HS-5 (cell line): ENCODE data around the gene ENTPD7.
A peak's percentile ranks its signal among the peaks of the same experiment; 100 is the strongest.

ENCODE experiments used
- DNase-seq: peaks from one replicate; pipeline ENCODE4 v3.0.0-alpha.2; 2012; ENCODE audit warnings: low read depth

The ENTPD7 gene

DNA sequence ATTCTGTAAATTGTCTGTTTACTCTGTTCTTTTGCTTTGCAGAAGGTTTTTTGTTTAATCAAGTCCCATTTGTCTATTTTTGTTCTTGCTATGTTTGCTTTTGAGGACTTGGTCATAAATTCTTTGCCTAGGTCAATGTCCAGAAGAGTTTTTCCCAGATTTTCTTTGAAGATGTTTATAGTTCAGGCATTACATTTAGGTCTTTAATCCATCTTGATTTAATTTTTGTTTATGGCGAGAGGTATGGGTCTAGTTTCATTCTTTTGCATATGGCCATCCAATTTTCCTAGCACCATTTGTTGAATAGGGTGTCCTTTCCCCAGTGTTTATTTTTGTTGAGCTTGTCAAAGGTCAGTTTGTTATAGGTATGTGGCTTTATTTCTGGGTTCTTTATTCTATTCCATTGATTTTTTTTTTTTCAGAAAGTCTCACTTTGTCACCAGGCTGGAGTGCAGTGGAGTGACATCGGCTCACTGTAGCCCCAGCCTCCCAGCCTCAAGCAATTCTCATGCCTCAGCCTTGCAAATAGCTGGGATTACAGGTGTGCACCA is 11.6 kb upstream of the ENTPD7 start:
- no peak for DNase-seq

DNA sequence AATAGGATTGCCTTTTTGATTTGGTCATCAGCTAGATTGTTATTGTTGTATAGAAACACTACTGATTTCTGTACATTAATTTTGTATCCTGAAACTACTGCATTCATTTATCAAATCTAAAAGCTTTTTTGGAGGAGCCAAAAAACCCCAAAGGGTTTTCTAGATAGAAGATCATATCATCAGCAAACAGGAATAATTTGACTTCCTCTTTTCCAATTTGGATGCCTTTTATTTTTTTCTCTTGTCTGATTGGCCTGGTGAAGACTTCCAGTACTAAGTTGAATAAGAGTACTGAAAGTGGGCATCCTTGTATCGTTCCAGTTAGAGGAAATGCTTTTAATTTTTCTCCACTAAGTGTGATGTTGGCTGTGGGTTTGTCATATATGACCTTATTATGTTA is 10.6 kb upstream of the ENTPD7 start:
- no peak for DNase-seq

DNA sequence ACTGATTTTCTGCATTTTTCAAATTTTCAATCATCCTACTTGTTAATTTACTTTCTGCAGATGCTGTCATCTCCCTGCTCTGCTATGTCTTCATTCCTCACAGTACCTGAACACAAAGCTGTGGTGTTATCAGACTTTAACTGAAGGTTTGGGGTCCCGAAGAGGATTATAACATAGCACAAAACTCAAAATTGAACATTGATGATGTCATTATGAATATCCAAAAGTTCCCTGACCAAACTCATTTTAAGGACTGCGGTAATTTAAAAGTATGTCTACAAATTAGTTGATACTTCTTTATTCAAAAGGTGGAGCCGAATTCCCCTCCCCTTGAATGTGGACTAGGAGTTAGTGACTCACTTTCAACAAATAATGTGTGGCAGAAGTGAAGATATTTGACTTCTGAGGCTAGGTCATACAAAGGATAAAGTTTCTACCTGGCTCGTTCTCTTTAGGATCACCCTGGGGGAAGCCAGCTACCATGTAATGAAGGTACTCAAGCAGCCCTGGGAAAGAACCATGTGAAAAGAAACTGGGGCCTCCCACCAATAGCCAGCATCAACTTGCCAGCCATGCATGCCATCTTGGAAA is 6.4 kb upstream of the ENTPD7 start:
- no peak for DNase-seq

DNA sequence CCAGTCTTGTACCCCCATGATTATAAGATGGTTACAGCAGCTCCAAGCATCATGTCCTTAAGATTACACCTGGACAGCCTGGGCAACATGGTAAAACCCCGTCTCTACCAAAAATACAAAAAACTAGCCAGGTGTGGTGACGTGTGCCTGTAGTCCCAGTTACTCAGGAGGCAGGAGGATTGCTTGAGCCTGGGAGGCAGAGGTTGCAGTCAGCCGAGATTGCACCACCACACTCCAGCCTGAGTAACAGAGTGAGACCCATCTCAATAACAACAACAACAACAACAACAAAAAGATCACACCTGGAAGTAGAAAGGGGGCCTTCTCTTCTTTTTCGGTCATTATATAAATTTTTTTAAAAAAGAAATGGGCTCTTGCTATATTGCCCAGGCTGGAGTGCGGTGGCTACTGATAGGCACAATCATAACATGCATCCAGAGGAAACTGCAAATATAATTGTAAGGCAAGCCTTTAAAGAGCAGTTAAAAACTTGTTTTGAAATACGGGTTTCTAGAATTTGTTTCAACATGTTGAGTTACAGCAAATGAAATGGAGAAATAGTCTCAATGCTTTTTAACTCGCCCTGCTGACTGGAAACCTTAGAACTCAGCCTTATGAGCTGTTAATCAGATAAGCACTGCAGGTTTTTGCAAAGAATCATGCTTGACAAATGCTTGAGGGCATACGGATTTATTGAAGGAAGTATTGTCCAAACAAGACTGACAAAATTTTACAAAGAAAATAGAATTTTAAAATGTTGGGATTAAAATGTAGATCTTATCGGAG is 4.7 kb upstream of the ENTPD7 start:
- DNase-seq = no peak

DNA sequence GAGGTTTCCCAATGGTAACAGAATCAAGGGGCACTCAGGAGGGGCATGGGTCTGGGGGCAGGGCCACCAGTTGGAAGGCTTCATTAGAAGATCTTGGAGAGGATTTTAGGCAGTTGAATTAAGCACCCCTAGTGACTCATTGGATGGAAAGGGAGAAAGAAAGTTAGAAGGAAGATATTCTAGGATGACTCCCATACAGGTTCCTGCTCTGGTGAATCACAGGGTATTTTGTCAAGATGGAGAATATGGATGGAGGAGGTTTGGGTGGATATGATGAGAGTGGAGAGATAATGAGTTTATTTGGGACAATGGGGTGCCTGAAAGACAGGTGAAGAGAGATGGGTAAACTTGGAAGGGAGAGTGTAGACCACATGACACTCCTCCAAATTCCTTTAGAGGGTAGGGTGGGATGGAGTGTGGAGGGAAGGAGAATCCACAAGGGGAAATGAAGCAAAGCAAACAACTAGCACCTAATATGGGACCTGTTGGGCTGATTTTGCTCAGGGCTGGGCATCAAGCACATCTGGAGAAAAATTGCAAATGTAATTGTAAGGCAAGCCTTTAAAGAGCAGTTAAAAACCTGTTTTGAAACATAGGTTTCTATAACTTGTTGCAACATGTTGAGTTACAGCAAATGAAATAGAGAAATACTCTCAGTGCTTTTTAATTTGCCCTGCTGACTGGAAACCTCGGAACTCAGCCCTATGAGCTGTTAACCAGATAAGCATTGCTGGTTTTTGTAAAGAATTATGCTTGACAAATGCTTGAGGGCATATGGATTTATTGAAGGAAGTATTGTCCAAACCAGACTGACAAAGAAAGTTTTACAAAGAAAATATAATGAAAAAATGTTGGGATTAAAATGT is 2.9 kb upstream of the ENTPD7 start:
- DNase-seq = no peak

DNA sequence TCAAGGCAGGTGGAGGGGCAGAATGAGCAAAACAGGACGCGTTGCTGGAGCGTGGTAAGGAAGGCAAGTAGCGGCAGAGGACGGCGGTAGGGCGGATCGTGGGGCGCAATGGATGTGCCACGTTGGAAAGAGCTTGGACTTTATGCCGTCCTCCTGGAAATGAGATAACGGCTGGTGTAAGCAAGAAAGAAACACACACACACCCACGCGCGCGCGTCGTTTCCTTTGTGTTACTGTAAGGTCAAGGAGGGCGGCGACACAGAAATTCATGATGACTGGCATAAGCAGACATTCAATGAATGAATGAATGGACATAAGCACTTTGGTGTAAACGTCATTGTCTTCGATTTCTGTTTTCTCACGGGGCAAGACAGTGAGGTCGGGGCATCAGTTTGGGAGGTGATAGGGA is 683 bp upstream of the ENTPD7 start:
- DNase-seq = no peak

DNA sequence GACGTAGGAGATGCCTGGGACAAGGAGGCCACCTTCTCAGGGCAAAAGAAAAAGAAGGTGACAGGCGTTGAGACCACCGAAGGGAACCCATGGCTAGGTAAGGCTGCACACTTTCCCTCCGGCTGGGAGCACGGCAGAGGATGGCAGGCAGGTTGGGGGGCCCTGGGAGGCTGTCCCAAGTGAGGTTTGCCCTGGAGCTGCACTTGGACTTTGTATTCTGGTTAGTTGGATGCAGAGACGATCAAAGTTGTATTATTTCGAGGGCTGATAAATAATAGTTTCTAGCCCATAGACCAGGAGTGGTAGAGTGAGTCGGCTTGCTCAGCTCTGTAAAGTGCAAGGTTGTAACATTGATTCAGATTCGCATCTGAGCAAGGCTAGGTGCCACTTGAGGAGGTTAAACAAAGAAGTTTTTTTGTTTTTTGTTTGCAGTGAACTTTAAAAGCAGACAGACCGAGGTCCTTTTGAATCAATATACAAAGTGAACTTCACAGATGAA is 608 bp downstream of the ENTPD7 start:
- no peak for DNase-seq

DNA sequence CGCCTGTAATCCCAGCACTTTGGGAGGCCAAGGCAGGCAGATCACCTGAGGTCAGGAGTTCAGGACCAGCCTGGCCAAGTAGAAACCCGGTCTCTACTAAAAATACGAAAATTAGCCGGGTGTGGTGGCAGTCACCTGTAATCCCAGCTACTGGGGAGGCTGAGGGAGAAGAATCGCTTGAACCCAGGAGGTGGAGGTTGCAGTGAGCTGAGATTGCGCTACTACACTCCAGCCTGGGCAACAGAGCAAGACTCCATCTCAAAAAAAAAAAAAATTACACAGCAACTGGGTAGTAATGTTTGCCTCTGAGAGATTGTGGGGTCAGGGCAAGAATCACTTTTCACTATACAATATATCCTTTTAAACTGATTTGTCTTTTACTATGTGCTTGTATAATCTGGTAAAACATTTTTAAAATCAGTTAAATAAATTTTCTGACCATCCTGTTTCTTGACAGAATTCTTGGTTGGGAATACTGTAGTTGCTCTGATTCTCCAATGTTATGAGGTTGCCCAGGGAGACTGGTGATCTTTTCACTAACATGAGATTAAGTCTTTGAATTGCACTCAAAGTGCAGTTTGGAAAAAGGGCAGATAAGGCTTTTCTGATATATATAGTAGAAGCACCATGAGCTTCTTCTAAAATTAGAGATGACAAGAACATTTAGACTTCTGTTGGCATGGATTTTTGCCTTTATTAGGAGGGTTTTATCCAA is 1.5 kb downstream of the ENTPD7 start:
- DNase-seq = no peak

DNA sequence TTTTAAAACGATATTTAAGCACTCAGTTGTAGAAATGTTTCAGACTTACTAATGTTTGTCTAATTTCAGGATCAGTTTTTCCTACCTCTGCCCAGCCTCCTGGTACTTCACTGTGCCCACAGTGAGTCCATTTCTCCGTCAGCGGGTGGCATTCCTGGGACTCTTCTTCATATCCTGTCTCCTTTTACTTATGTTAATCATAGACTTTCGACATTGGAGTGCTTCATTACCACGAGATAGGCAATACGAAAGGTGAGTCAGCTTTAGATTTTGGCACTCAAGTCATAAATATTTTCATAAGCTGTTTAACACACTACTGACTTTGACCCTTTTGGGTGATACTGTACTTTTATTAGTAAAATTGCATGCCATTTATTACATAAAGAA is 2.1 kb downstream of the ENTPD7 start:
- DNase-seq = peak; percentile 95

DNA sequence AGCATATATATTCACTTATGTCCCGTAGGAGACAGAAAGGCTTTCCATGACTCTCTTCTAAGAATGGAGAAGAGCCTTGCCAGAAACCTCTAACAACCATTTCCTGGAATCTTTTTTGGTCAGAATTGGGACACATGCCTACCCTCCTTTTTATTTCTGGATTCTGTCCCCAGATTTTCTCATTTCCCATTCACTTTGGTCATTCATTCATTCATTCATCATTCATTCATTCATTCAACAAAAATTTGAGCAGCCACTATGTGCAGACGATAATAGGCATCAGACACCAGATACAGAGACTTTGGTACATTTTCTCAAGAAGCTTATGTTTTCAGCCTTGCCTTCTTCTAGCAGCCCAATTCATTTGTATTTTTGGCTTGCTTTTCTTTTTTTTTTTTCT is 6.0 kb downstream of the ENTPD7 start:
- no peak for DNase-seq

DNA sequence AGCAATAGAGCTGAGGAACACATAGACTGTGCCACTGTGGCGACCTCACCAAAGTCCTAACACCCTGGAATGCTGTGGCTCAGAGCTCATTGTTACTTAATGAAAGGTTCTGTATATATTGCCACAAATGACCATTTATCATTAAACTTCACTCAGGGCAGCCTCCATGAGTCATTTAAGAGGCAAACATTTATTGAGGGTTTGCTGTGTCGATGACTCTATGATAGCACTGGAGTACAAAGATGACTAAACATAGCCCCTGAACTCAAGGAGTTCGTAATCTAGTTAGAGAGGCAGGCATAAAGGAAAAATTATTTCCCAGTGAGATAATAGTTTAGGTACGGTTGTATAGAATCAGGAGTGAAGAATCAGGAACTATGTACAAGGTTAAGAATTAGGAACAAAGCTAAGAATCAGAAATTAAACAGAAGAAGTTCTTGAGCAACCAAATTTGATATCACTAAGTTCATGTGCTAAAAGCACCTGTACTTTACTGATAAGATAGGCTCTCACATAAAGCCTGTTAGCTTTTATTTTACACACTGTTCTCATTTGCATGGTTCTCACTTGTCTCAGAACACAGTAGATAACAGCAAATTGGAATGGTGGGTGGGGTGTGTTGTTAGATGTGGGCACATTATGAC is 7.9 kb downstream of the ENTPD7 start:
- DNase-seq = peak; percentile 80

DNA sequence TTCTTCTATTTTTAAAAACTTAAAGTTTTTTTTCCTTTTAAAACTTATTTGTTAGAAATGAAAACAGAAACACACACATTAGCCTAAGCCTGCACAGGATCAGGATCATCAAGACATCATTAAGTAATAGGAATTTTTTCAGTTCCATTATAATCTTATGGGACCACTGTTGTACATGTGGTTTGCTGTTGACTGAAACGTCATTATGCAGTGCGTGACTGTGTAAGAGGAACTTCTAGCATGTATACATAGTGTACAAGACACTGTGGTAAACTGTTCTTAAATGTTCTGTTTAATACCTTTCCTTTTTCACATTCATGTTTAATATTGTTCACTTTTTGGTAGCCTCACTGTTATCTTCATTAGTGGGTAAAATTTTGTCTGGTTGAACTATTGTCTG is 12.1 kb downstream of the ENTPD7 start:
- DNase-seq = no peak

DNA sequence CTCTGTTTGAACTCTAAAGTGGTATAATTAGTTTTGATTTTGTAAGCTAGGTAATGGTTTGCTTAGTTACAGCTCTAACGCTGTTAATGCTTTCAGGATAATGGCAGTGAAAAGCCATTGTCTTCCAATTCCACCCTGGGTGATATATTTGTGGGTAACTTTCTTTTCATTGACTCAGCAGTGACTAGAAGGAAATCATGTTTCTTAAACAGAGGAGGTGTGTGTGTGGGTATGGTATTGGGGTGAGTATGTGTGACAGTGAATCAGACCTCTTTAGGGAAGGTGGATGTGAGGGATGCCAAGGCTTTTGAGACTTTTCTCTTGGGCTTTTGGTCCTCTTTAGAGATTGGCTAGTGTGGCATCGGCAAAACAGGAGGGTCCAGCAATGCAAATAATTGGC is 13.6 kb downstream of the ENTPD7 start:
- DNase-seq = no peak

DNA sequence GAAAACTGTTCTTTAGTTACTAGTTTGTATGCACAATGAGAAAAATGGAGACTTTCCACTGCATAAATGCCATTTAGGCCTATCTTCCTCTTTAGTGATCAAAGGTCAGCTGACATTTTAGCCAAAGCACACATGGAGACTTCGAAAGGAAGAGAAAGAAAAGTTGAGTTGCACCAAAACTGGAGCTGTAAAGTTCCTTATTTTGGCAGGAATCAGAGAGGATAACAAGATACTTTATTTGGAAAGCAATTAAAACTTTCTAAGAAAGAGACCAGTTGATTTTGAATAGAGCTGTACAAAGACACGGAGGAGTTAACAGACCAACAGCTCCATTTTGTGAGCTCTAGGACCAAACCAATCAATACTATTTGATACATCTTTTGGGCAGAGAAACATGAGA is 14.2 kb downstream of the ENTPD7 start:
- no peak for DNase-seq

DNA sequence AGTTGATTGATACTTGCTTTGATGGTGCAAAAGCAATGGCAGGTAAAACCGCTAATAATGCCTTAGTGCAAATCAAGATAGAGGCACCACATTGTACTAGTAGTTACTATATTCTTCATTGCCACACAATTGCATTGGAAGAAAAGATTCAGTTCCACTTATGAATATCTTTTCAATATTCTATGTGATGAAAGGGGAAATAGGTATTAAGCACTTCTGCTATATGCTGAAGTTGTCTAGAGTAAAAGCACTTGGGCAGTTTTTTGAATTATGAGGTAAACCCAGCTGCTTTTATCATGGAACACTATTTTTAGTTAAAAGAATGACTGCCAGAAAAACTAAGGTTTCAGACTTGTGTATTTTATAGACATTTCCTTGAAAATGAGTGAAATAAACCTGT is 15.5 kb downstream of the ENTPD7 start:
- no peak for DNase-seq

DNA sequence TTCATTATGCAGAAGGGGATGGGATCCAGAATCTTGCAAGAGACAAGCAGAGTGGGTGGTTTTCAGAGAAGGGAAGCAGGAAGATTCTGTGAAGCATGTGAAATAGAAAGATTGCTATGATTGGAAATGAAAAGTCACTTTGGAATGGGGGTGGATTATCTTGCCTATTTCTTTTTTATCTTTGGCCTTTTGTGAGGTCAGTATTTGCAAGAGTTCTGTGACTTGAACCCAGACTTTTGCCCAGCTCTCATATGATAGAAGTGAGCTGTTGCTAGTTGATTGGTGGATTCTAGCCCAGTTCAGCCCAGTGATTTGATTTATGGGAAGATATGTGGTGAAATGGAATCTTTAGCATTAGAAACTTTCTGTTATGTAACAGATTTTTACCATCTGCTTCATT is 17.1 kb downstream of the ENTPD7 start:
- peak; percentile 80 for DNase-seq

DNA sequence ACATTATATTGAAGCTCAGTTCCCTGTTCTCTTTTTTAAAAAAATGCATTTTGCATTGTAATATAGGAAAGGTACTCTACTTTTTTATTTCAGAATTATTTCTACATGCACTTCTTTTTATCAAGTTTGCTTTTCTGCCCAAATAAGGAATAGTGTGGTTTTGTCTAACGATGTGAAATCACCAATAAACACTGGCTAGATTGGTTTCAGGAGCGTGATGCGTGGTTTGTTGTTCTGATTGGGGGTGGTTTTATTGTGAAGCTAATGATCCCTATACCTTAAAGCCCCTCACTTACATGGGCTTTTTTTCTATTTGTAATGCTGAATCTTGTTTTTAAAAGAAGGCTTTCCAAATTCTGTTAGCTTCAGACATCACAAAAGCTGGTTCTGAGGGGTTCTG is 17.6 kb downstream of the ENTPD7 start:
- DNase-seq = no peak

DNA sequence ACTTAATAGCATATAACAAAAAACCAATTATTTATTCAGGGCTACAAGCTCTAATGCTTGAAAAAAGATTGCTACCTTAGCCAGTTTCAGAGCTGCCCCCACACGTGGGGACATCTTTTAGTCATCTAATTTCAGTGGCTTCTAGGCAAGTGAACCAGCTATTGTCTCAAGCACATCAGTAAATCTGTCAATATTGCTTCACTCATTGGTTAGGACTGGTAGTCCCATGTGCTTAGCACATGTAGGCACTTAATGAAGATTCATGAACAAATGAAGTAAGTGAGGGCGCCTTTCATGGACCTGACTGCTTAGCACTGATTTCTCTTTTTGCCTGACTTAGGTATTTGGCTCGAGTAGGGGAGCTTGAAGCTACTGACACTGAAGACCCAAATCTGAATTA is 19.6 kb downstream of the ENTPD7 start:
- DNase-seq = no peak

DNA sequence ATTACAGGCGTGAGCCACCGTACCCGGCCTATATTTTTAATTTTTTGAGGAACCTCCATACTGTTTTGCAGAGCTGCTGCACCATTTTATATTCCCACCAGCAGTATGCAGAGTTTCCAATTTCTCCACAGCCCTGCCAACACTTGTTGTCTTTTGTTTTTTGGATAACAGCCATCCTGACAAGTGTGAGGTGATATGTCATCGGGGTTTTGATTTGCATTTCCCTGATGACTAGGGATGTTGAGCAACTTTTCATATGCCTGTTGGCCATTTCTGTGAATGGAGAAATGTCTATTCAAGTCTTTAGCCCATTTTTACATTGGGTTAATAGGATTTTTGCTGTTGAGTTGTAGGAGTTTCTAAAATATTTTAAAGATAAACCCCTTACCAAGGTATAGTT is 22.2 kb downstream of the ENTPD7 start:
- DNase-seq = no peak

DNA sequence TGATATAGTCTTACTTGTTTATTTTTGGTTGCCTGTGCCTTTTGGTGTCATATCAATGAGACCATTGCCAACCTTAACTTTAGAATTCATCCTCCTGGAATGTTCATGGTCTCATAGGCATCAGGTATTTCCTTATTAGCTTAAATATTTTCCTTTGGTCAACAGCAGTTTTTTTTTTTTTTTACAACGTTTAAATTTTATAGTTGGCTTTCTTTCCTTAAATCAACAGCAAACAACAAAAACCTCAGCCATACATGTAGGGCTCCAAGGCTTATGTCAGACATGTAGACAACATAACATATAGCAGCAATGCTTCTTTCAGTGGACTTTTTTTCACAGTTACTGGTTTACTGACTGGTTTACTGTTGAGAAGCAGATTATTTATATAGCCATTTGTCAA is 22.7 kb downstream of the ENTPD7 start:
- DNase-seq = no peak

DNA sequence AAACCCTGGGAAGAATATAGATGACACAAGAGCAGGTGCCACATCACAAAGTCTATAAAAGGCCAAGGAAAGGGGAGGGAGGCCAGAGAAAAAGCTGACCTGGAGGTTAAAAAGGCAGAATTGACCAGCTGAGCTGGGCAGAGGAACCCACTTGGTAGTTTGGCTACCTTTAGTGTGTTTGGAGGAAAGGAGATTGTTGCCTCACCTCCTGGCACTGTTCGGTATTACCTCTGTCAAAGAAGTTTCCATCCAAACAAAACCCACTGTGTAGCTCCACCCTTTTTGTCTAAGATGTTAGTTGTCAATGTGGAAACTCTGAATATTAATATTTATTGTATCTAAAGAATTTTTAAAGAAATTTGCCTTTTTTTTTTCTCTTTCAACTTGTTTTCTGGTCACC is 23.4 kb downstream of the ENTPD7 start:
- no peak for DNase-seq

DNA sequence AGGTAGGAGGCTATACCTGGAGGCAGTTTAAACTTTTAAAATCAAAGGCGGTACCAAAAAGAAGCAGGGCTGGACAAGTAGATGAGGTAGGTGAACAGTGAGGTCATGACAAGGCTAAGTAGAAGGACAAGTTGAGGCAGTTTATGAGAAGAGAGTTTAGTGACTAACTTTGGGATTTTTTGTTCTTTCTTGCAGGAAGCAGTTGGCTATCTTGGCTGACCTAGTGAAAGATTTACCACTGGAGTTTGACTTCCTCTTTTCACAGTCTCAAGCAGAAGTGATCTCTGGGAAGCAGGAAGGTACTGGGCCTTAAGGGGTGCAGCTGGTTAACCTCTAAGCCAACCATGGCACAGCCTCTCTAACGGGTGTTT is 26.3 kb downstream of the ENTPD7 start:
- DNase-seq = no peak
